Measurements from ENCODE around the gene GPR34. TPM values are rescaled to one million over a fixed set of nuclear protein-coding genes. Genes with fewer than 3 reads are reported as not detected.
"Not testable (repeated sequence)": the region's sequence is repeated elsewhere in the genome, so short reads cannot be mapped to it uniquely, and the experiment has no call there.

GPR34 gene
- total RNA-seq, 1 donor from 2014 or later: 44.5 TPM

DNA sequence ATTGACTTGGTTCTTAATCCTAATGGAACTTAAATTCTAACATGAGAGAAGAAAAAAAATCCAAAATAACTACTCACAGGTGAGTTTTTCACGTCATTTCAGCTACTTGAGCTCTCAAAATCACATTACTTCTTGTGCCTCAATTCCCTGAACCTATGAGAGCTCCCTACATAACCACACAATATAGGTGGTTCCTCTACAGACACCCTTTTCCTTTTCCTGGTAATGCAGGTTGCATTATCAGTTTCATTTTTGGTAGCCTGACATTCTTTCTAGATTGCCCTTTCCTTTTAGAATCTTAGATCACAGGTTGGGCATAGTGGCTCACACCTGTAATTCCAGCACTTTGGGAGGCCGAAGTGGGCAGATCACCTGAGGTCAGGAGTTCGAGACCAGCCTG is 4.3 kb downstream of the GPR34 start:
- no peak for DNase-seq (ENCODE audit: low spot score)

DNA sequence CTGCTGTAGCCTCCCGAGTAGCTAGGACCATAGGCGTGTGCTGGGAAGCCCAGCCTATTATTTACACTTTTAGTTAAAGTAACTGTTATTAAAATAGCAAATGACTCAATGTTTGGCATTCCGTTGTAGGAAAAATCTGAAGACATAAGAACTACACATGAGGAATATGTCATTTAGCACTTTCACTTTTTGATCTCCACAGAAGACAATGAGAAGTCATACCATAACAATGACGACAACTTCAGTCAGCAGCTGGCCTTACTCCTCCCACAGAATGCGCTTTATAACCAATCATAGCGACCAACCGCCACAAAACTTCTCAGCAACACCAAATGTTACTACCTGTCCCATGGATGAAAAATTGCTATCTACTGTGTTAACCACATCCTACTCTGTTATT is 6.7 kb downstream of the GPR34 start:
- DNase-seq (ENCODE audit: low spot score): no peak

- DNase-seq (ENCODE audit: low spot score): no peak
Measured at GRCh38 chrX:41703574-41704029, 14.8 kb downstream of the GPR34 start.

GRCh38 chrX:41705042-41705441 is 16.3 kb downstream of the GPR34 start:
- no peak for DNase-seq (ENCODE audit: low spot score)

GRCh38 chrX:41705680-41706374 is 17.1 kb downstream of the GPR34 start:
- no peak for DNase-seq (ENCODE audit: low spot score)

DNA sequence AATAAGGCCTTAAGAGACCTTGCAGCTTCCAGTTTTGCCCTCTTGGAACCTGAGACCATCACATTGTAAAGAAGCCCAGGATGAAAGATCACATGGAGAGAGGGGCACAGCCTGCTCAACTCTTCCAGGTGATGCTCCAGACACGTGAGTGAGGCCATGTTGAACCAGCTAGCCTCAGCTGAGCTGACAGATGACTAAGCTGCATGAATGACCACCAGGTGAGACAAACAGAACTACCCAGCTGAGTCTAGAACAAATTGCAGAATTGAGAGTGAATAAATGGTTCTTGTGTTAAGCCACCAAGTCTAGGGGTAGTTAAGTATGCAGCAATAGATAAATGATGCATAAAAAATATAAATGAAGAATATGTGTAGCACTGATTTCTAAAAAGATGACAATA is 18.4 kb downstream of the GPR34 start:
- DNase-seq (ENCODE audit: low spot score): no peak

DNA sequence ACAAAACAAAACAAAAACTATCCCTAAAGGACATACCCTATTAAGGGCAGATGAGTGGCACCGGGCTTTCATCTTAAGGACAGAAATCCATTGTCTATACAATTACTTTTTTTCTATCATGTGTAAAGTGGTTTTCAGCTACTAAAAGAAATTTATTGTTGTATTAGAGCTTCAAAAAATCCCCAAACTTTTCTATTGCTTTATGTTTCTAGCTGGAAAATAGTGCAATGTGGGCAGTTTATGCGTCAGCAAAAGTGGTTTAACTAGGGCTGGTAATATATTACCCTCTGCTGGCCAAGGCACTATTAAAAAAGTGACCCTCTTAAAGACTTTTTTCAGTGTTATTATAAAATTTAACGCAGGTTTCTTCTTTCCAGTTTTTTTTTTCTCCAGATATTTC is 19.7 kb downstream of the GPR34 start:
- DNase-seq (ENCODE audit: low spot score): no peak

- no peak for DNase-seq (ENCODE audit: low spot score)
Measured at GRCh38 chrX:41711021-41711667, 22.4 kb downstream of the GPR34 start.

- no peak for DNase-seq (ENCODE audit: low spot score)
Measured at GRCh38 chrX:41716222-41716621, 27.4 kb downstream of the GPR34 start.

- DNase-seq (ENCODE audit: low spot score): no peak
Measured at GRCh38 chrX:41716767-41717473, 28.1 kb downstream of the GPR34 start.

GRCh38 chrX:41718481-41719235 is 29.9 kb downstream of the GPR34 start:
- DNase-seq (ENCODE audit: low spot score): no peak

- DNase-seq (ENCODE audit: low spot score): not testable (repeated sequence)
Measured at GRCh38 chrX:41719610-41720009, 30.8 kb downstream of the GPR34 start.

DNA sequence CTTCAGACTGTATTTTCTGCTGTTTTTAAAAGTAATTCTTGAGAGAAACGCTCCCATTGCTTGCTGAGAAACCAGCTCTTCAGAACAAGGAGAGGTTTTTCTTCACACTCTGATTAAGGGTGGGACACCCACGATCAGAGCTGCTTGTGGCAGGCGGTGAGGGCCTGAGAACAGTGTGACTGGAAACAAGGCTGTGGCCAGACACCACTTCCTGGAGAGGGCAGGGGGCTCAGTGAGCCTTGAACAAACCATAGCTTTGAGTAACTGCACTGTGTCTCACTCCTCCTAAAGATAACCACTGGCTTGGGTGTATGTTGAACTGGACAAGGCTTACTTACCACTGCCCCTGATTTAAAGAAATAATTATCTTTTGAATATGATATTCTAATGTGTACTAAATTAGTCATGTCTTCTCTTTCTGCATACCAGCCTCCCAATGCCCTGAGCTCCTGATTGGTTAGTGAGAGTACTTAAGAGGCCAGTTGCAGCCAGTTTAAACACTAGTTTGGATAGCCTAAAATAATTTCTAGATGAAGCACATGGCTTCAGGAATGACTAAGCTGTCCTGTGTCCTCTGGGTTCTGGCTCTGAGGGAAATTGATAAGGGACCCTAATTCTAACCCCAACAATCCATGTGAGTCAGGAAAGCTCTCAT is 31.5 kb downstream of the GPR34 start:
- DNase-seq (ENCODE audit: low spot score): no peak

DNA sequence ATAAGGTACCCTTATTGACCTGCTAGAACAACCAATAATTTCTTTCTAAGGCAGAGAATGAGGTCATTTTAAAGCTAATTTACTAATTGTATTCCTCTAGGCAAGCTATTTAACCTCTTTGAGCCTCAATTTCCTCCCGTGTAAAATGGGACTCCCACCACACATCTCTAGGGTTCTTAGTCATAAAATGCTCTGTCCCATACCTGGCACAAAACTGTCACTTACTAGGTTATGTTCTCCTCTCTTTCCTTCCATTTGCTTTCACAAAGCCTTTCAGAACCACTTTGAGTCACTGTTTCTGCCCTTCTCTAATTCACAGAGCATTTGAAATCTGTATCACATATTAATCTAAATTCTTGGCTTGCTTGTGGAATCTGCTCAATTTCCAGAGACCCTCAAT is 32.8 kb downstream of the GPR34 start:
- no peak for DNase-seq (ENCODE audit: low spot score)

- no peak for DNase-seq (ENCODE audit: low spot score)
Measured at GRCh38 chrX:41722214-41722613, 33.4 kb downstream of the GPR34 start.

GRCh38 chrX:41722816-41723618 is 34.2 kb downstream of the GPR34 start:
- no peak for DNase-seq (ENCODE audit: low spot score)

DNA sequence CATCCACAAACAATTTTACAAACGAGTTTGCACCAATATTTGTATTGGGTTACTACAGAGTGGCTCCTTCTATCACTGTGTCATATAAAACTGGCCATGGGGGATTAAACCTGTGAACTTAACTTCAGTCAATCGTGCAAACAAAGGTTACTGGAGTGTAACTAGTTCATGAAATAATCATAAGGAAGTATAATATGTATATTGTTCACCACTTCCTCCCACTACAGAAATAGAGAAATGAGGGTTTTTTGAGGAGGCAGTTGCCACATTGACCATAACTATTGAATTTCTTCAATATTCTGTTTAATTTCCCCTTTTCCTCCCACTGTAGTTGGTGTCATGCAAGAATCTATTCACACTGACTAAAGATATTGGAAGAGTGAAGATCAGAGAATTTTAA is 35.1 kb downstream of the GPR34 start, which contains the start of gene GPR82:
Gene GPR82 (plus strand): TSS at position 356 of the 400 bp plus-strand sequence. CDS start 2,846 bp downstream, outside the sequence.
- DNase-seq (ENCODE audit: low spot score): no peak

DNA sequence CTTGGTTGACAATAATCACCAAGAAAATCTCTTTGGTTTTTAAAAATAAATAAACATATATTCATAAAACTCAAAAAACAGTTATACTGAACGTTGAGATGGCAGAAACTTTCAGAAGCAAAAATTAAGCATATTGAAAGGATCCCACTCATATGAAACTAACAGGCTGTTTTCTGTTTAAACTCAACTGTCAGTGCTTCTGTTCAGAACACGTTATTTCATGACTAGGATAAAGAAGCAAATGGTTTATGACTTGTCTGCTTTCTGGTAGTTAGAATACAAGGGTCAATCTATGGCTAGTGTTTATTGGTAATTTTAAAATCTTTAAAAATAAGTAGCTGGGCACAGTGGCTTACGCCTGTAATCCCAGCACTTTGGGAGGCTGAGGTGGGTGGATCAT is 39.4 kb downstream of the GPR34 start:
- no peak for DNase-seq (ENCODE audit: low spot score)

DNA sequence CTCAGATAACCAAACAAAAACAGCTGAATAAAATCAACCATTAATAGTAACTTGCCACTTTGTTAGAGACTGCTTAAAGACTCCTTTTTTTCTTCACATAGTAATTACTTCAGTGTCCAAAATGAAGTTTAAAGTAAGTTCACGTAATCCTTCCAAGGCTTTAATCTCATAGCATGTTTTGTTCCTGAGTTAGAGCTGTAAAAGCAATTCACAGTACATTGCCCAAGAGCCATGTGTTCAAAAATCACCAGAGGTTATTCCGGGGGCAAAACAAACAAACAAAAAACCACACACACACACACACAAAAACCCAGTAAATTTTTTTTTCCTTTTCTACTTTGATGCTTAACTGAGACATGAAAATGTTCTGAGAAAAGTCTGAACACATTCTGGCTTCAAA is 41.3 kb downstream of the GPR34 start:
- no peak for DNase-seq (ENCODE audit: low spot score)

DNA sequence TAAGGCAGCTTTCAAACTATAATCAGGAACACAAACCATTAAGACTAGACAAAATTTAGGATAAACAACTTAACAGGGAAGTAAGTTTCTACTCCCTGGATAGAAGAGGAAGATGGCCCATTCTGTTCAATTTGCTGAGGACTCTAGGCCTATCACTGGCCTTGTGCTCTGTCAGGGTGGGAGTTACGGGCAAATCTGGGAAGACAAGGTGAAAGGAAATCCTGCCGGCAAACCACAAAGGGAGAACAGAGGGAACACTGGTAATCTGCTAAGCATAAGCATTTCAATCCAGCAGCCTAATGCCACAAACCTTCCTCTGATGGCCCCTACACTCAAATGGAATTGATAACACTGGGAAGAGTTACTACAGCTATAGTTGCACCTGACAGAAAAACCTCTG is 43.5 kb downstream of the GPR34 start:
- DNase-seq (ENCODE audit: low spot score): no peak

GRCh38 chrX:41733939-41734338 is 45.2 kb downstream of the GPR34 start:
- DNase-seq (ENCODE audit: low spot score): peak; percentile 7

Data from umbilical cord (tissue), 2 donors.